CD4-positive, alpha-beta T cell treated with Interleukin-4 for 4 hours (primary cell): ENCODE data around the gene KDM5A.
"Not testable (repeated sequence)": the region's sequence is repeated elsewhere in the genome, so short reads cannot be mapped to it uniquely, and the experiment has no call there.

ENCODE experiments used
- DNase-seq: peaks from one replicate; pipeline ENCODE4 v3.0.0-alpha.2; 2020

Gene KDM5A

DNA sequence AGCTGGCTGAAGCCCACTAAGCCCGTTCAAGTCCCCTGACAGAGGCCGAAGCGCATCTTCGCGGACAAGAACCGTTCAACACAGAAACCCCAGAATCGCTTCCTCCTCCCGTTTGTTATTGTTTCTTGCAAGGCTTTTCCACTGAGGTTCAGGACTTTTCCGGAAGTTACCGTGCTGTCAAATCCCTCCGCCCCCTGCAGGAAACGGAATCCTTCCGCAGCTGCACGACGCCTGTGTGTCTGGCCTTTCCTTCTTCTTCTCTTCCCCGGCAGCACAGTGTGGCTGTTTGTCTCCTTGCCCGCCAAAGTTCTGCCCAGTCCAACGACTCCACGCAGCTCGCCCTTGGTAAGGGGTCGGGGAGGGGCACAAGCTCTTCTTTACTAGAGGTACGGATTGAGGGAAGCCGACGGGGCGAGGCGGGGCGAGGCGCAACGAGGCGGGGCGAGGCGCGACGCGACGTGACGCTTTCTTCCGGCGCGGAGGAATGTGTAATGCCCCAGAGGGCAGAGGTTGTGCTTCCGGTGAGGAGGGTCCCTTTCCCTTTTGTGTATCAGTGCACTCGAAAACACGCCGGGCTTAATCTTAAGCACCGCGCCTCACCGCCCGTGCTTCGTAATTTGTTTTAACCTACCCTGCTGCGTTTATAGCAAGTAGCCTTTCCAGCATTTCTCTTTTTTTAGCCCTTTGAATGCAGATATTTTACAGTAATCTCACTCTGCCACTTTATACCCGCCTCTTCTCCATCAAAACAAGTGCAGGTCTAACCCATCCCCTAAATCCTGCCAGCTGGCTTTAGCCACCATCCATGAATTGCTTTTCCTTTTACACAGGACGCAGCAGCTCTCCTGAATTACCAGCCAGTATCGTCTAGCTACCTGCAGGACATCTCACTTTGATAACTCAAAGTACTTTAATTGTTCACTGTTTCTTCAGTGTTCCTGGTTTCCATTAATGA lies at the start of gene KDM5A:
Gene KDM5A, minus strand, starts transcription at position 179 of the 955 bp plus-strand sequence. CDS start 229 bp downstream, outside the sequence.
- DNase-seq, result peak; percentile 93

DNA sequence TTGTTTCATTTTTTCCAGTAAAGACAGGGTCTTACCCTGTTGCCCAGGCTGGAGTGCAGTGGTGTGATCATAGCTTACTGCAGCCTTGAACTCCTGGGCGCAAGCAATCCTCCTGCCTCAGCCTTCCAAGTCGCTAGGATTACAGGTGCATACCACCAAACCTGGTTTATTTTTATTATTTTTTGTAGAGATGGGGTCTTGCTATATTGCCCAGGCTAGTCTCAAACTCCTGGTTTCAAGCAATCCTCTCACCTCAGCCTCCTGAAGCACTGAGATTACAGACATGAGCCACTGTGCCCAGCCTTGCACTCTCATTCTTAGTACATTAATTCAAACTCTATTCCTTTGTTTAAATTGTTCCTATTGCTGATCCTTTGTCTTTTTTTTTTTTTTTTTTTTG lies 46.6 kb upstream of the KDM5A start:
- DNase-seq, result not testable (repeated sequence)

DNA sequence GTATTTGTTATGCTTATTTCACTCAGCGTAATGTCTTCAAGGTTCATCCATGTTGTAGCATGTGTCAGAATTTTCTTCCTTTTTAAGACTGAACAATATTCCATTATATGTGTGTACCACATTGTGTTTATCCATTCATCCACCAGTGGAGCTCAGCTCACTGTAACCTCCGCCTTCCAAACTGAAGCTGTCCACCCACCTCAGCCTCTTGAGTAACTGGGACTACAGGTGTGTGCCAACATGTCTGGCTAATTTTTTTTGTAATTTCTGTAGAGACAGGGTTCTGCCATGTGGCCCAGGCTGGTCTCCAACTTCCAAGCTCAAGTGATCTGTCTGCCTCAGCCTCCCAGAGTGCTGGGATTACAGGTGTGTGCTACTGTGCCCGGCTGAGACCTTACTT lies 33.4 kb upstream of the KDM5A start:
- DNase-seq, result no peak

DNA sequence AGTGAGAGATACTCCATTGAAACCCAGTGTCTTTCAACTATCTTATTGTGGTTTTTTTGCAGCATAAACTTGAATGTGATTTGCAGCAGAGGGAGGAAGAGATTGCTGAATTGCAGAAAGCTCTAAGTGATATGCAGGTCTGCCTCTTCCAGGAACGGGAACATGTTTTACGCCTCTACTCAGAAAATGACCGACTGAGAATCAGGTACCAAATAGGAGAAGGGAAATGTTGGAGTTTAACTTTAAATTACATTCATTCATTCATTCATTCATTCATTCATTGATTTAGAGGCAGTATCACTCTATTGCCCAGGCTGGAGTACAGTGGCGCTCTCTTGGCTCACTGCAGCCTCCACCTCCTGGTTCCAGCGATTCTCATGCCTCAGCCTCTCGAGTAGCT lies 29.3 kb upstream of the KDM5A start:
- no peak for DNase-seq

DNA sequence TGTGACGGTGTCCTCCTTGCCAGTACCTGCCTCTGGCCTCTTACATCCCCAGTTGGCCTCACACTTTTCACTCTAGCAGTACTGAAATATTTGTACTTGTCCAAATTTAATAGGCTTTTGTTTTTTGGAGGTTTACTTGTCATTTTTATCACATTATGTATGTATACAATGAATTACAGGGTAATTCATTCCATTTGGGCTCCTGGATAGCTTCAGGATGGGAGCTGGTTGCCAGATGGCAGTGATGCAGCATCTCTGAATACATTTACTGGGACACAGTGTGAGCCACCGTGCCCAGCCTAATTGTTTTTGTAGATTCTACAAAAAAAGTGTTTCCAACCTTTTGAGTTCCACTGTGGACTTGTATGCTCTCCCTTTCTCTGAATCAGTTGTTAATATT lies 25.7 kb upstream of the KDM5A start:
- DNase-seq, result no peak

DNA sequence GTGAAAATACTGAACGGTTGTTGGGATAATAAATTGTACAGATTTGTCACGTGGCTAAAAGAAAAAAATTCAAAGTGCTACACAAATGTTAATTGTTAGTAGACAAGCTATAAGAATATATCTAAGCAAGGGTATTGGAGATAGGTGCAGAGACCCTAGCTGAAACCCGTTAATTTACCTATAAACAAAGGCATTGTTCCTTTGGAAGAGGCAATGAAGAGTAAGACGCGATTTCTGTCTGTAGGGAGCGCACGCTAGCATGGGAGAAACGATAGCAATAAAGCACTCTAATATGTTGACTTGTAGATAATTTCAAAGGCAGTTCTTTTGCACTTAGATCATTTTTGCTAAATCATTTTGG lies 12.9 kb upstream of the KDM5A start:
- no peak for DNase-seq

DNA sequence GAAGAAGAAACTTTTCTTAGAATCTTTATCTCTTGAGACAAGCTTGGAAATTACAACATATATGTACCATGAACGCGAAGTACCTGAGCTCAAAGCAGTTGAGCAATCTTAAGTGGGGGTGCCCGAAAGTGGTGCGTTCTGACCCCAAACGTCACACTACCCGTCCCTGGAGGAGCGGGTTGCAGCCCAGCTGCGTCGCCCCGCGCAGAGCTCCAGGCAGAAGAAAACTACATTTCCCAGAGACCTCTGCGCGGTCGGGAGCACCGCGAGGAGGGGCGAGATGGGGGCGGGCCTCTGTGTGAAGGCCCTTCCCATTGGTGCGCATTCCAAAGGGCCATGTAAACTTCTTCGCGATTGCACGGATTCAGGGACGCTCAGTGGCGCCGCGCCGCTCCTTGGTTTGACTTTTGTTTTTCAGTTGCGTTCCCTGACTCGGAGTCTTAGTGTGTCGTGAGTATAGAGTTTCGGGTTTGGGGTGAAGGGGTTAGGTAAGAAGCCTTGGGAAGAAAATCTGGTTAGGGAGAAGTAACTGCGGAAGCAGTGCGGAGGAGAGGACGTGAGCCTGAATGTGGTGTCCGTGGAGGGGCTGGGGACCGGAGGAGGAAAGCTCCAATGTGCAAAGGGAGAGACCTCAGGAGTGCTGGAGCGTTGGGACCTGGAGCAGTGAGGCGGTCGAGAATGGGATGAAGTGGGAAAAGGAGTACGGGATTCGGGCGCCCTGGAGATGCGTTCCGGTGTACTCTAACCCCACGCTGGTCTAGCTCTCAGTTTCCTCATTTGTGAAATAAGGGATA lies 12.3 kb upstream of the KDM5A start, which contains the start of gene CCDC77:
Gene CCDC77, plus strand, starts transcription at position 410 of the 794 bp plus-strand sequence. CDS start 7,740 bp downstream, outside the sequence.
- peak; percentile 92 for DNase-seq

DNA sequence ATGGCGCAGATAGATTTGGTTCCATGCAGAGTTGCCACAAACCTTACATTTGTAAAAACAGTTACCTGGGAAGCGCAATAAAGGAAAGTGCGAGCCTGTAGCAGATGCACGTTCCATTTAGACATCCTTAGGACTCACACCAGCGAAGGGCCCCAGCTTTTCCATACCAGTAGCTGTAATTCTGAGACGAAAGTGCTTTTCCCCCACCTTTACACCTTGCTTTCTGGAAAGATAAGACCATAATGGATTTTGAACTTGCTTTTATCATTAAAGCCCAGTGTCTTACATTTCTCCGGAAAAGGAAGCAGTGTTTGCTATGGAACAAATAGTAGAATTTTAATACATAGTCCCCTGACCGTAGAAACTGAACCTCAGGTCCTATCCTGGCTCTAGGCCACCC lies 11.7 kb upstream of the KDM5A start:
- no peak for DNase-seq

DNA sequence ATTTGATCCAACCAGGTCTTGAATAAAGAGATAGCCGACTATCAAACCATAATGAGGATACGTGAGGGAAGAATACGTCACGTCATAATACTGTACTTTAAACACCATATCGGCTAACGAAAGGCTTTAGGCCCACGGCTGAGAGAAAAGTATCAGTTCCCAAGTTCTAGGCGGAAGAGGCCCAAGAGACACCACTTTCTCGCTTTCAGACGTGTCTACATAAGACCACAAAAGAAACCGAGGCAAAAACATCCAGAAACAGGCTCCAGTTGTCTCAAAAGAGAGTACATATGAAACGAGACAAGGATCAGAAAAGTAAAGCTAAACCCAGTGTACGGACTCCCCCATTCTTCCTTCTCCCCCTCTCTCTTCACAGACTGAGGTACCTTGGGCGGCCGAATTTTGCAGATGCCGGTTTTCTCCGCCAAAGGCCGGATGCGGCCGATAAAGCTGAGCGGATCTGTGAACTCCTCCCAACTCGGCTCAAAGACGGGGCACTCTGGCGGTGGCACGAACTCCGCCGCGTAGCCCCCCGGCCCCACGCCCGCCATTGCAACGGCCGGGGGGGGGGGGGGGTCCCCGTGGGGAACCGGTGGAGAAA lies 479 bp downstream of the KDM5A start:
- DNase-seq, result peak; percentile 45

DNA sequence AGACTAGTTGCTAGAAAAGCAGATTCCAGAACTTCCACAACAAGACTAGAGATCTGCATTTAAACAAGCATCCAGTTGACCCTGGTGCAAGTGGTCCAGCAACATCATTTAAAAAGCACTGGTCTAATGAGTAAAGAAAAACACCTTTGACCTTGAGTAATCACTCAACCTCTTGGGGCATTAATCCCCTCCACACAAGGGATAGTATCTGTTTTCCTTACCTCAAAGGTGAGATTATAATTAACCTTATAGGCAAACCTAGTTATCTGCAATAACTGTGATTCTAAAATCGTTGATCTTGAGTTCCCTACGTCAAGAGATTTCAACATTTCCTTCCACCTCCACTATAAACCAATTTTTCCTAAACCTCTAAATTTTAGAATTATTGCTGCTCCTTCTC lies 1.1 kb downstream of the KDM5A start:
- DNase-seq, result no peak

DNA sequence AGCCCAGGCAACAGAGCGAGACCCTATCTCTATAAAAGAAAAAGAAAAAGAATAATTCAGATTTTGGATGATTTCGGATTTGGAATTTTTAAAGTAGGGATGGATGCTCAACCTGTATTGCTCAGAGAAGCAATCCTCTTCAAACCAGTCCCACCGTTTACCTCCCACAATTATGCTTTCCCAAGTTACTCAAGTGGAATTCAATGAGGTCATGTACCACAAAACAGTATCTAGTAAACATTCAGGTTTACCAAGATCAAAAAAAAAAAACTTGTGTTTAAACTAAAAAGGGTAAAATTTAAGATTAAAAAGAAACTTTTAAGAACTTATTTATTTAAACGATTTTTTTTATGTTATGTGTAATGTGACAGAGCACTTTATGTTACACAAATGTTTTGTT lies 2.5 kb downstream of the KDM5A start:
- no peak for DNase-seq

DNA sequence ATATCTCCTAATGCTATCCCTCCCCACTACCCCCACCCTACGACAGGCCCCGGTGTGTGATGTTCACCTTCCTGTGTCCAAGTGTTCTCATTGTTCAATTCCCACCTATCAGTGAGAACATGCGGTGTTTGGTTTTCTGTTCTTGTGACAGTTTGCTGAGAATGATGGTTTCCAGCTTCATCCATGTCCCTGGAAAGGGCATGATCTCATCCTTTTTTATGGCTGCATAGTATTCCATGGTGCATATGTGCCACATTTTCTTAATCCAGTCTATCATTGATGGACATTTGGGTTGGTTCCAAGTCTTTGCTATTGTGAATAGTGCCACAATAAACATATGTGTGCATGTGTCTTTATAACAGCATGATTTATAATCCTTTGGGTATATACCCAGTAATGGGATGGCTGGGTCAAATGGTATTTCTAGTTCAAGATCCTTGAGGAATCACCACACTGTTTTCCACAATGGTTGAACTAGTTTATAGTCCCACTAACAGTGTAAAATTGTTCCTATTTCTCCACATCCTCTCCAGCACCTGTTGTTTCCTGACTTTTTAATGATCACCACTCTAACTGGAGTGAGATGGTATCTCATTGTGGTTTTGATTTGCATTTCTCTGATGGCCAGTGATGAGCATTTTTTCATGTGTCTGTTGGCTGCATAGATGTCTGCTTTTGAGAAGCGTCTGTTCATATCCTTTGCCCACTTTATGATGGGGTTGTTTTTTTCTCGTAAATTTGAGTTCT lies 18.2 kb downstream of the KDM5A start:
- not testable (repeated sequence) for DNase-seq

DNA sequence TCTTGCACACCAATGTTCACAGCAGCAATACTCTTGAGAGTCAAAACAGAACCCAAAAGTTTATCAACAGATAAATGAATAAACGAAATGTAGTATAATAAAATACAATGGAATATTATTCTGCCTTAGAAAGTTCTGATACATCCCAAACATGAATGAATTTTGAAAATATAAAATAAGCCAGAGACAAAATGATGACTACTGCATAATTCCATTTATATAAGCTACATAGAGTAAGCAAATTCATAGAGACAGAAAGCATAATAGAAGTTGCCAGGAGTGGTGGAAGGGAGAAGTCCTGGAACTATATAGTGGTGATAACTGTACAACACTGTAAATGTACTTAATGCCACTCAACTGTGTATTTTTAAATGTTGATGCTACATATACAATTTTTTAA lies 21.1 kb downstream of the KDM5A start:
- no peak for DNase-seq

DNA sequence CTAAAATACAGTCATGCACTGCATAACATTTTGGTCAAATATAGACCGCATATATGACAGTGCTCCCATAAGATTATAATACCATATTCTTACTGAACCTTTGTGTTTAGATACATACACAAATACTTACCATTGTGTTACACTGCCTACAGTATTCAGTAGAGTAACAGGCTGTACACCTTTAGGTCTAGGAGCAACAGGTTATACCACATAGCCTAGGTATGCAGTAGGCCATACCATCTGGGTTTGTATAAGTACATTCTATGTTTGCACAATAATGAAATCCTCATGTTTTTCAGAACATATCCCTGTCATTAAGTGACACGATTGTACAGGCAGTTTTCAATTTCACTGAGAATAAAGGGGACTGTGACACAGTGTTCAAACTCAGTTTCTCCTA lies 22.3 kb downstream of the KDM5A start:
- DNase-seq, result no peak

DNA sequence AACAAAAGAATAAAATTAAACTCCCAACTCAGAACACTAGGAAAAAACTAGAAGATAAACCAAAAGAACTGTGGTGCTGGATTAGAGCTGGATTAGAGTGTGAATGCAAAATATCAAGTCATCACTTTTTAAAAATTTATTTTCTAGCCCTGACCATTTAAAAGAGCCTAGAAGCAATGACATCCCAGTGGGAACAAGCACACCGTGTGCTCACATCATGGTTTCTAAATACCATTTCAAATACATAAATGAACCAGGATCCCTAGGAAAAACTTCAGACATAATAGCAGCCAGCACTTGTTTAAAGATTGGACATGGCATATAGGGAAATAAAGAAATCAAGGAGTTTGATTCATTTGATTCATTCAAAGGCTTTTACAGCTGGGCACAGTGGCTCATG lies 30.0 kb downstream of the KDM5A start:
- no peak for DNase-seq

DNA sequence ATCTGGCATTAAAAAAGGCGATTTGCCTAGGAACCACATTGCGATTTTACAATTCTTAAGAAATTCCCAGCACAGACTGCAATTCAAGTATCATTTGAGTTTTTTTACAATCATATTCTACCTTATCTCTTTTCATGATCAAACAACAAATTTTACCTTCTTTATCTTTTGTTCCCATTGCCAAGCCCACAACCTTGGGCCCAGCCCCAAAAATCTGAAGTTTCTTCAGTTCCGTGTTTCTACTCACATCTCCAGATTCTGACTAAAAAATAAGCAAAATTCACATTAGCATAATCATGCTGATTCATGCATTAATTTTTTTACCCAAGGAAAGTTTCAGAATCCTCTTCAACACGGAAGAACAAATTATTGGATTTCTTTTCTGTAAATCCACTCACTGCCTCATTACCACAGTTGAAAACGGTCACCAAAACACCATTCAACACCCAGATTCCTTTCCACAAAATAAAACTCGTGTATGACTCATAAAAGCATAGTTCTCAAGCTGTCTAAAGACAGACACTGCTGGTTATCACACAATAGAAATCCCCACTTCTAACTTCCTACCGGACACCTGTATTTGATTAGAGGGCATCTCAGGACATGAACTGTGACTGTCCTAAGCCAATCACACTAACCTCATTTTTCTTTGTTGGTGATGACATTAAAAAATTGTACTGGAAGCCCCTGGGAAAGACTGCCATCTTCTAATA lies 32.7 kb downstream of the KDM5A start:
- no peak for DNase-seq

DNA sequence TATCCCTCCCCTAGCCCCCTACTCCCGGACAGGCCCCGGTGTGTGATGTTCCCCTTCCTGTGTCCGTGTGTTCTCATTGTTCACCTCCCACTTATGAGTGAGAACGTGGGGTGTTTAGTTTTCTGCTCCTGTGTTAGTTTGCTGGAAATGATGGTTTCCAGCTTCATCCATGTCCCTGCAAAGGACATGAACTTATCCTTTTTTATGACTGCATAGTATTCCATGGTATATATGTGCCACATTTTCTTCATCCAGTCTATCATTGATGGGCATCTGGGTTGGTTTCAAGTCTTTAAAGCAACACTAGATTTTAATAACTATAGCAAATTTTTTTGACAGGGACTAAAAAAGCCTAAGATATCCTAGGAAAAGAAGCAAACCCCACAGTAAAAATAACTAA lies 37.9 kb downstream of the KDM5A start:
- not testable (repeated sequence) for DNase-seq

DNA sequence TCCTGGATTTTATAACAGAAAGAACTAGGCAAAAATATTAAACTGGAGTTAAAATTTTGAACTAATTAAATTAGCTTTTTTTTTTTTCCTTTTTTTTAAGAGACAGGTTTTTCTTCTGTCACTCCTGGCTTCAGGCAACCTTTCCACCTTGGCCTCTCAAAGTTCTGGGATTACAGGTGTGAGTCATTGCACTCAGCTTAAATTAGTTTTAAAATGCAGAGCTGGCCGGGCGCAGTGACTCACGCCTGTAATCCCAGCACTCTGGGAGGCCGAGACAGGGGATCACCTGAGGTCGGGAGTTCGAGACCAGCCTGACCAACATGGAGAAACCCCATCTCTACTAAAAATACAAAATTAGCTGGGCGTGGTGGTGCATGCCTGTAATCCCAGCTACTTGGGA lies 39.5 kb downstream of the KDM5A start:
- DNase-seq, result not testable (repeated sequence)

DNA sequence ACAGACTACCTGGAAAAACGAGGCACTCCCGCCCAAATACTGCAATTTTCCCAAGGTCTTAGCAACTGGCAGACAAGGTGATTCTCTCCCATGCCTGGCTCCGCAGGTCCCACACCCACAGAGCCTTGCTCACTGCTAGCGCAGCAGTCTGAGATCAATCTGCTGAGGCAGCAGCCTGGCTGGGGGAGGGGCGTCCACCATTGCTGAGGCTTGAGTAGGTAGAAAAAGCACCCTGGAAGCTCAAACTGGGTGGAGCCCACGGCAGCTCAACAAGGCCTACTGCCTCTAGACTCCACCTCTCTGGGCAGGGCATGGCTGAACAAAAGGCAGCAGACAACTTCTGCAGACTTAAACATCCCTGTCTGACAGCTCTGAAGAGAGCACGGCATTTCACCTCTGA lies 46.1 kb downstream of the KDM5A start:
- not testable (repeated sequence) for DNase-seq

DNA sequence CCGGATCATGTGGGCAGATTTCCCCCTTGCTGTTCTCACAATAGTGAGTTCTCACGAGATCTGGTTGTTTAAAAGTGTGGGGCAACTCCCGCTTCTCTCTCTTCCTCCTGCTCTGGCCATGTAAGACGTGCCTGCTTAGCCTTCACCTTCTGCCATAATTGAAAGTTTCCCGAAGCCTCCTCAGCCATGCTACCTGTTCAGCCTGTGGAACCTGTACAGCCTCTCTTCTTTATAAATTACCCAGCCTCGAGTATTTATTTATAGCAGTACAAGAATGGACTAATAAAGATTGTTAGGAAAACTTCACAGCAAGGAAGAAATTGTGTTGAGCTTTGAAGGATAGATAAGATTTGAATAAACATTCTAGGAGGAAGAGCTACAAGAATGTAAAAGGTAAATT lies 52.1 kb downstream of the KDM5A start:
- no peak for DNase-seq

DNA sequence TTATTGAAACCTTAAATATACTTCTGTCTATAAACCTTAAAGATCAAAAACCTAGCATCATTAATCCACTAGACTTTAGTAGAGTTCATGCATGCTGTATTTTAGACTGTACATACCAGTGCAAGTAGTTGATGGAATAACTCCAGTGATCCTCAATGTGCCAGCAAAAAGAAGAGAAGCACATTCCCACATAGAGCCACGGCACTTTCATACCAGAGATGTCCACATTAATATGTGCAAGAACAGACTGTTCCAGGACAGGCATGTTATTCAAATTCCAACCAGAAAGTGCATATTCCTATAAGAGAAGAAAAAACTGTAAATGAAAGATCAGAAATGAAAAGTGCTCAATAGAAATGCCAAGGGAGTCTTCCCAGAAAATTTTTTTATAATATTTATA lies 55.0 kb downstream of the KDM5A start:
- no peak for DNase-seq

DNA sequence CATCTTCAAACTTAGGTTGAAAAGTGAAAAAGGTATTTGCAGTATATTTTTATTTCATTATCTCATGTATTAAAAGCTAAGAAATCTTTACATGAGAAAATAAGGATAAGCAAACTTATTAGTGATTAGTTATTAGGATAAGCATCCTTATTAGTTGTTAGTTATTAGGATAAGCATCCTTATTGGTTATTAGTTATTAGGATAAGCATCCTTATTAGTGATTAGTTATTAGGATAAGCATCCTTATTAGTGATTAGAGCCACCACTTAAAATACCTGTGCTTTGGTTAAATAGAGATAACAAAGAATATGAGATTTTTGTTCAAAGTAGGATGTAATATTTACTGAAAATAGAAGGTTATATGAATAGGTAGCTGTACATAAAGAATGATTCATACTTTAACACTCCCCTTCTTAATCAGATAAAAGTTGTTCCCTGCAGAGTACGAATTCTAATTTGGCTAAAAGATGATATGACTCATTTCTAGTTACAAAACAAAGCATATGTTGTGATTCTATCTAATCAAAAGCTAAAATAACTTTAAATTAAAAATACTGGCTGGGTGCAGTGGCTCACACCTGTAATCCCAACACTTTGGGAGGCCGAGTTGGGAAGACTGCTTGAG lies 56.4 kb downstream of the KDM5A start:
- no peak for DNase-seq
